ENCODE results near the gene TRABD2B.

Gene TRABD2B

DNA sequence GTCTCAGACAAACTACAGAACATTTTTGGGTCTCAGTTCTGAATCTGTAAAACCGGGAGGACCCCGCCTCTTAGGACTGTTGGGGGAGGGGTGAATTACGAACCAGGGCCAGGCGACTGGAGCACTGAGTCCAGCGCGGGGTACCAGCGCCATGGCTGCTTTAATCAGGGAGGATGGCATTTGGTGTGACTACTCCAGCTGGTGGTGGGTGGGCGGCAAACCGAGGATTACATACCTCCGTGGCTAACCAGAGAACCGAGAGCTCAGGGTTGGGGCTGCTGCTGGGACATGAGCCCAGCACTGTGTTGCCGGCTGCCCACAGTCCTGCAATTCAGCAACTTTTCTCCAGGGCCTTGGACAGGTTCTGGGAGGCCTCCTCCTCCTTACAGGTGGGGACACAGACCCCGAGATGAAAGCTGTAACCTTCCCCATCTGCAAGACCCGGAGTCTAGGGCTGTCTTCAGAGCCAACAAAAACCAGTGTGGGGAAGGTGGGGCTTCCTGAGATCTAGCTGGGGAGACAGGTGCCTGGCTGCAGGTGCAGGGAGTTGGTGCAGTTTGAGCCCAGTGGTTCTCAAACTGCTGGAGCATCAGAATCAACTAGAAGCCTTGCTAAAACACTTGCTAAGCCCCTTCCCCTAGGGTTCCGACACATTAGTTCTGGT, 285.9 kb downstream of the TRABD2B start:
- Histone ChIP-seq H3K4me3 (no peak overlapping the region), H3K4me2 (no peak overlapping the region), H4K20me1 (peaks cover 34% of the 10 kb centered on the region), H3K9me3 (no peaks in the 10 kb centered on the region), H3K9ac (no peak overlapping the region), H3K36me3 (no peaks in the 10 kb centered on the region), H3K4me1 (peaks cover 19% of the 10 kb centered on the region), H3K27me3 (peaks cover 68% of the 10 kb centered on the region), H3K27ac (no peak overlapping the region)
- TF ChIP-seq Cebpa-rat (IDR thresholded peaks at IDR 0.05), result no peak
